GM15510 (cell line): Measurements from ENCODE around the gene MUC20.

Experiments used
- POLR2A ChIP-seq: IDR thresholded peaks from 3 replicates; pipeline ENCODE4 v1.6.1; 2011; ENCODE audit warnings: borderline replicate concordance; ENCODE audit not compliant: insufficient read length; ENCODE audit errors: extremely low read depth

The MUC20 gene

DNA sequence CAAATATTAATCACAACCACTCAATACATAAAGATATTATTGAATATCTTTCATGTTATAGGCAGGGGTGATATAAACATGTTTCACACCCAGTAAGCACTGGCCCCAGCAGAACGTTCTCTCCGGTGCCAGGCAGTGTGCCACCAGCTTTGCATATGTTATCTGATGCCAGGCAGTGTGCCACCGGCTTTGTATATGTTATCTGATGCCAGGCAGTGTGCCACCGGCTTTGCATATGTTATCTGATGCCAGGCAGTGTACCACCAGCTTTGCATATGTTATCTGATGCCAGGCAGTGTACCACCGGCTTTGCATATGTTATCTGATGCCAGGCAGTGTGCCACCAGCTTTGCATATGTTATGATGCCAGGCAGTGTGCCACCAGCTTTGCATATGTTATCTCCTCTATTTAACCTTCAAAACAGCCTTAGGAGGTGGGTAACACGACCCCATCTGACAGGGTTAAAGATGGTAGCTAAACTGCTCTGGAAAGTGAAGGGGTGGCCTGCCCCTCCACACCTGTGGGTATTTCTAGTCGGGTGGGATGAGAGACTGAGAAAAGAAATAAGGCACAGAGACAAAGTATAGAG is 6.9 kb downstream of the MUC20 start:
- no peak for TF ChIP-seq POLR2A

DNA sequence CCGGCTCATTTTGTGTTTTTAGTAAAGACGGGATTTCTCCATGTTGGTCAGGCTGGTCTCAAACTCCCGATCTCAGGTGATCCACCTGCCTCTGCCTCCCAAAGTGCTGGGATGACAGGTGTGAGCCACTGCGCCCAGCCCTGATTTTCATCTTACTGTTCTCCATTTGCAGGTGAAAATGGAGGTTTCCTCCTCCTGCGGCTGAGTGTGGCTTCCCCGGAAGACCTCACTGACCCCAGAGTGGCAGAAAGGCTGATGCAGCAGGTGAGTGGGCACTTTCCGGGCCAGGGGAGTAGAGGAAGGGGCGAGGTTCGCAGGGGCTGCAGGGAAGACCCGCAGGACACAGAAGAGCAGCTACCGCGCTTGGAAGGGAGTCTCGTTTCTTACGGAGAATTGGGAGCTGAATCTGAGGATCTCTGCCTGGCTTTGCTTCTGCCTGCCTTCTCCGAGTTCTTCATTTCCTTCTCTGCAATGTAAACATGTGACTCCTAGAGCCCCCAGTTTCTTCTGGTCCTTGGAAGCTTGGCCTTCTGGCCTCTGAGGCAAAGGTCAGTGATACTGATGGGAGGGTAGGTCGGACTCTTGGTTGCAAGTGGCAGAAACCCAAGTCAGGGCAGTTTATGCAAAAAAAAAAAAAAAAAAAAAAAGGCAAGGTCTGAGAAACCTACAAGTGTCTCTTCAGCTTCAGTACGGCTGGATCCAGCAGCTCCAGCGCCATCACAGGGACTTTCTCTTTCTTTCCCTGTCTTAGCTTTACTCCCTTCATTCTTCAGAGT is 8.9 kb downstream of the MUC20 start:
- TF ChIP-seq POLR2A, result no peak

DNA sequence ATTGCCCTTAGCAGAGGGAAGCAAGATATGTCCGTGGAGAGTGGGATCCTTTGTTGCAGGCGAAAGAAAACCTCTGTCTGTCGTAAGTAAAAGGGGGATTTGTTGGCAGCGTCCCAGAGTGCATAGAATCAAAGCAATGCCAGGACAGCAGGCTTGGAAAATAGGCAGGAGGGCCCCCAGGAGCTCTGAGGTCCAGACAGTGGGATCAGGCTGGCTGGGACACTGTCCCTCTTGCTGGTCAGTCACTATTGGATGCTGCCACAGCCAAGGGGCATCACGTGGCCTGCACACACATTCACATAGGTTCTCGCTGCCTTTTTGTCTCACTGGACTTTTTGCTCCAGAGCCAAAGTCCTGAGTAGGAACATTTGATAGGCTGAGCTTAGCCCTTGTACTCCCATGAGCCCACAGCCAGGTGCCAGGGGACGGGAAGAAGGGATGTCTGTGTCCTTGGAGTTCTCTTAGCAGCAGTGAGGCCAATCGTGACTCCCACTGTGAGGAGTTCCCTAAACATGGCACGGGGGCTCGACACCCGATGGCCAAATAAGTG is 10.7 kb downstream of the MUC20 start:
- TF ChIP-seq POLR2A, result no peak

DNA sequence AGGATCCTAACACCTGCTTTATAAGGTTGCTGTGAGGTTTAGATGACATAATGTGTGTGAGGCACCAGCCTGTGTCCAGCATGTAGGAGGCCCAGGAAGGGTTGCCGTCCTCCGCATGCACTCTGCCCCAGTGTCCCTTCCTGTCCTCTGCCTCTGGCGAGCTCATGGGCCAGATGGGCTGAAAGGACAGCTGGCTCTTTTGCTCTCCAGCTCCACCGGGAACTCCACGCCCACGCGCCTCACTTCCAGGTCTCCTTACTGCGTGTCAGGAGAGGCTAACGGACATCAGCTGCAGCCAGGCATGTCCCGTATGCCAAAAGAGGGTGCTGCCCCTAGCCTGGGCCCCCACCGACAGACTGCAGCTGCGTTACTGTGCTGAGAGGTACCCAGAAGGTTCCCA is 12.2 kb downstream of the MUC20 start:
- no peak for TF ChIP-seq POLR2A

DNA sequence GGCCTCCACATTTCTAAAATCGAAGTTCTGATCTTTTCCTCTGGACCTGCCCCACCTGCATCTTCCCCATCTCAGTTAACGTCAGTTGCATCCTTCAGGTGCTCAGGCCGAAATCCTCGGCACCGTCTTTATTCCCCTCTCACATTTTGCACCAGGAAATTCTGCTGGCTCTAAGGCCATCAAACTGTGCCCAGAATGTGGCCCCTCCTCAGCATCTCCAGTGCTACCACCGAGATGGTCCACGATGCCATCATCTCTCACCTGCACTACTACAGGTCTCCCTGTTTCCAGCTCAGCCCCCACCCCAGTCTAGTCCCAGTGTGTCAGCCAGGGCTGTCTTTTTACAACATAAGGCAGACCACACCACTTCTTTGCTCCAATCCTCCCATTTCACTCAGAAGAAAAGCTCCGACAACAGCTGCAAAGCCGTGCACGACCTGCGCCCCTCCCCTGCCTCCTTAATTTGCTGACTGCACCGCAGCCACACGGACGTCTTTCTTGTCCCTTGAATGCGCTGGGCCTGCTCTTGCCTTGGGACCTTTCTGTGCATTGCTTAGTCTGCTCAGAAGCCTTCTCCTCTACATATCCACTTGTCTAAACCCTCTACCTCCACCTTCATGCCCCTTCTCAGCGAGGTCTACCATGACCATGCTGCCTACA is 14.4 kb downstream of the MUC20 start:
- no peak for TF ChIP-seq POLR2A

DNA sequence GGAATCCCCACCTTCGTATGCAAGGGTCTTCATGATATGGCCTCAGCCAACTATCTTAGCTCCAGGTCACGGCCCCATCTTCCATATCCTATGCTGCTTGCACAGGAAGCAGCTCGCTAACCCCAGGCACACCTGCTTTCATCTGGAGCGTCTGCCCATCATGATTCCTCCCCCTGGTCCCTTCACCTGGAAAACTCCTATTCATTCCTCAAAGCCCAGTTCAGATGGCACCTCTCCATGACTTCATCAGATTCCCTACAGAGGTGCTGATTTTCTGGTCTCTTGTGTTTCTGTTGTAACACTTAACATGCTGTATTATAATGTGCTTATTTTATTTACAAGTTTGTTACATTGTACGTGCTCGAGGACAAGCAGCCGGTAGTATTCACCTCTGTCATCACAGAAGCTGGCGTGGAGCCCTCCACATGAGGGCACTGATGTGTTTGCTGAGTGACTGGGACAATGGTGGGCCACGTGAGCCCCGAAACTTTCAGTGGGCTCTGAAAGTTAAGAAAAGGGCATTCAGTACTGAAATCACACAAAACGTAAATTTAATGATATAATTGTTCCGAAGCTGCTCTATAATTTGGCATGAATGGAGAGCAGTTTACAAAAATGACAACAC is 16.2 kb downstream of the MUC20 start:
- TF ChIP-seq POLR2A, result no peak

DNA sequence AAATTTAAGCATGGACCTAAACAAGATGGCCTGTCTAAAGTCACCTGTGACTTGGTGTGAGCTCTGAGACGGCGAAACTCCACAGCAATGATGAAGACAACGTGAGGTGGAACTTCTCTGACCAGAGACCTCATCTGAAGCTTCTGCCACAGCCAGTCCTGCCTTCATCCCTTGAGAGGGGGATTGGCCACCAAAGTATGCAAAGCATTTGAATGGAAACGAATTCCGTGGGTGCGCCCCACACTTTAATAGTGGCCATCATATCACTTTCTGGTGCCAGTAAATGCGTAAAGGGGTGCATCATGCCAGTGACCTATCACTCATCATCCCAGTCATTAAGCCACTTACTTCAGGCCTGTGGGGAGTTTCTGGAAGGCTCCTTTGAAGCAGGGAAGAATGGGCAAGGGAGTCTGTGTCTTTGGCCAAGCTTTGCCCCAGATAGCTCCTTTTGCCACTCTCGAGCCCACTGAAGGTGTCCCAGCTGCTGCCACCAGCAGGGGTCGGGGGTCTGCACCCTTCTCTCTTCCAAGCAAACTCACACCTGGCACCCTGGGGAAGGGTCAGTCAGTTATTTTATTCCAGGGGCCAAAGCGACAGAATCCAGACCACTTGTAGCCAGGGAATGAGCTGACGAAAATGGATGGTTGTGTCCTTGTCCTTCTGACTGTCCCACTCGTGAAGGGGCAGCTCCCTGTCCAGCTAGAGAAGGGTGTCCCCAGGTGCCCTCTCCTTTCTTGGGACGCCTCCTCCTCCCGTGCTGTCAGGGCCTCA is 17.7 kb downstream of the MUC20 start:
- TF ChIP-seq POLR2A, result no peak

DNA sequence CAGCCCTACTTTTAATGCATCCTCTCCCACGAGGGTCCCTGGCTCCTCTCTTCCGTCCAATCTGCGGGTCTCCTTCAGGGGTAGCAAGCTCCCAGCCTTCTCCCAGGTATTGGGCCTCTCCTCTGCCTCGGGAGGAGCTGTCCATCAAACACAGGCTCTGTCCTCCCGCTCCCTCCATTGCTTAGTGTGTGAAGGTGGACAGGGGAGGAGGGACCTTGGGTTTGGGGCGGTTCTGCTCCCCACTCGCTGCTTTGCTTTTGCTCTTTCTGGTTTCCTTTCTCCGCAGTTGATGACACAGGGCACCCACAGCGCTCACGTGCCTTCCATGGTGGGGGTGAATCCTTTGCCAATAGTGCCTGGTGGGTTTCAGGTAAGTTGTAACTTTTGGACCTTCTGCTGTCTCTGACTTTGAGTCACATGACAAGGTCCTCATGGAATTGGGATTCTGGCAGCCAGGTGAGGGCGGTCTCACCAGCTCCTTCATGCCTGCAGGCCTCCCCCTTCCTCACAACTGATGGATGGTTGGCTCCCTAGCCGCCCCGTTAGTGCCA is 18.9 kb downstream of the MUC20 start:
- no peak for TF ChIP-seq POLR2A

DNA sequence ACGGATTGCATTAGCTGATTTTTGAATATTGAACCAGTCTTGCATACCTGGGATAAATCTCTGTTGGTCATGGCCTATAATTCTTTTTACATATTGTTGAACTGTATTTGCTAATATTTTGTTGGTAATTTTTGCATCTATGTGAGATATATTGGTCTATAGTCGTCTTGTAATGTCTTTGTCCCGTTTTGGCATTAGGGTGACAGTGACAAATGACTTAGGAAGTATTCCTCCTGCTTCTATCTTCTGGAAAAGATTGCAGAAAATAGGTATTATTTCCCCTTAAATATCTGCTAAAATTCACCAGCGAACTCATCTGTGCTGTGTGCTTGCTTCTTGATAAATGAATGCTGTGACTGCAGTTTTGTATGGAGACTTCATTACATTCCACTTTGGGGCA is 23.7 kb downstream of the MUC20 start:
- TF ChIP-seq POLR2A, result no peak

DNA sequence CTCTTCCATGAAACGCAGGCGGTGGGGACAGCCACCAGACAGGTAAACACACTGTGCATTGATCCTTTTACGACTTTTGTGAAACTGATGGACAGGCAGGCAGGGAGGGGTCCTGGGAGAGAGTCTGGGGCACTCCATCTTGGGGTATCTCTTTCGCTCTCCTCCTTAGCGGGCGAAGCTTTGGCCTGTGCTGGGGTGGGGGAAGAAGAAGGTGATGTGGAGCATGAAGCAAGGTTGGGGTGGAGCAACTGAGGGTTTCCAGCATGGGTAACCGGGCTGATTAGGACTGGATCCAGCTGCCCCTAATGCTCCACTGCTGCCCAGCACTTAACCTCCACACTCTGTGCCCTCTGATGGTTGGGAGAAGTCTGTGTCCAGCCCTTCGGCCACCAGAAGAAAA is 25.6 kb downstream of the MUC20 start:
- no peak for TF ChIP-seq POLR2A

DNA sequence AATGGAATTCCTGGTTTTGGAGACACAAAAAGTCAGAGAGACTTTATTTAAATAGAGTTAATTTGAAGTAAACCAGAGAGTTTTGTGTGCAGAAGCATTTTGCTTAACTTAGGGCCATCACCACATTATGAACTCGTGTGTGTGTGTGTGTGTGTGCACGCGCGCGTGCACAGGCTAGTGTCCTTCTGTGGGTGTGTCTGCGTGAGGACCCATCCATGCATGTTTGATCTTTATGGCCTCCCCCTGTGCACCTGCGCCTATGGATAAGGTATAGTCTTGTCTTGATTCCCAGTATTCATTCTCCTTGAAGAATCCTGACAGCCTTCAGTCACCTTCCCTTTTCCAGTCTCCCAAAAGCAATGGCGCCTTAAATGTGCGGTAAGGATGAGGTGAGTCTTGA is 26.0 kb downstream of the MUC20 start:
- no peak for TF ChIP-seq POLR2A

DNA sequence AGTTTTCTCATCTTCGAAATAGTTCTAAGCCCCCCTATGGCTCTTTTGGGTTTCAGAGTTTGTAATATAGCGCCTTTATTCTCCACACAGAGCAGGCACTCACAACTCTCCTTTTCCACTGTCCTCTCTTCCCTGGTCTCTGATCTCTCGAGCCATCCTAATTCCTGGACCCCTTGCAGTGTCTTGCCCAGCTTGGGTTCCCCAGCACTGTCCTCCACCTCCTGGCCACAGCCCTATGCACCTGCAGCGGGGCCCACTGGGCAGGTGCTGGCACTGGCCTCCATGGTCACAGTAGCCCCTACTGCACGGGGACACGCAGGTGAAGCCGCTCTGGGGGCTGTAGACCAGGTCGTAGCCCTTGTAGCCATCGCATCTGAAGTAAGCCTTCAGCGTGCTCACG is 27.9 kb downstream of the MUC20 start:
- TF ChIP-seq POLR2A, result no peak

DNA sequence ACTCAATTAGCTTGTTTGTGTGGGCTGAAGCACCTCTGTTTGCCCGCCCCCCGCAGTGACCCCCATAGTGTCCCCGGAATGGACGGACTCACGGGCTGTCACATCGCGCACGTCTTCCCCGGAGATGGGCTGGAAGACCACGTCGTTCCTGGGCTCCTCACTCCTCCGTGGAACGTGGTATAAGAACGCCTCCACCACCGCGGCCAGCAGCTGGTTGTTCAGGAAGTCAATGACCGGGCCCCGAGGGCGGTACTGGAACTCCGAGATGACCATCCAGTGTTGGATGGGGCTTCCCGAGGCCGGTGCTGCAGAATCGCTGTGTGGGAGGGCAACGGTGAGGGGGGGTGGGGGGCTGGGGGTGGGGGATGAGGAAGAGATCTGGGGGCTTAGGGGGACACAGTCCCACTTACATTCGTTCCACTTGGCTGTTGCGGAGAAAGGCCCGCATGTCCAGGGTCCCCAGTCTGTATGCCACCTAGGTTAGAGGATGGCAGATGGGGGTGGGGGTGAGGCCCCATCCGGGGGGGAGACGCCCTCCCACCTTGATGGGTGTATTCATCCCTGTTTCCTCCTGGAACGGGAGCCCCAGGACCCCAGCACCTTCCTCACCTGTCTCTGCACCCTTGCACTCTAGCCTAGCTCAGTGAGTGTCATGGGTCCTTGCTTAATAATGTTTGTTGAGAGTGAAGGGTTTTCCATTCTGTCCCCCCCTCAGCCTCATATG is 30.2 kb downstream of the MUC20 start:
- TF ChIP-seq POLR2A, result no peak

DNA sequence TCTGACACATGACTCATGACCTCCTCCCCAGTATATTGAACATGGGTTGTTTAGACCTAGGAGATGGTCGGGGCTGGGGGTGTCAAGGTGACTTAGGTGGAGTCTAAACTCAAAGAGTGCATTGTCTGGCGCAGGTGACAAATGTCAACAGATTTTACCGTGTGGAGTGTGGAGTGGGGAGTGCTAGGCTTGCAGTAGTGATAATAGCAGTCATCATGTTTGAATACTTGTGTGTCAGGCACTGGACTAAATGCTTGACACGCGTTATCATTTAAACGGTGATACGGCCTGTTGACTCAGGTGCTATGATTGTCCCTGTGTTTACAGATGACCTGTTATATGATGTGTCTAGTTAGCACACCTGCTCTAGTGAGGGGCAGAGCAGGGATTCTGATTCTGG is 30.8 kb downstream of the MUC20 start:
- TF ChIP-seq POLR2A, result no peak

DNA sequence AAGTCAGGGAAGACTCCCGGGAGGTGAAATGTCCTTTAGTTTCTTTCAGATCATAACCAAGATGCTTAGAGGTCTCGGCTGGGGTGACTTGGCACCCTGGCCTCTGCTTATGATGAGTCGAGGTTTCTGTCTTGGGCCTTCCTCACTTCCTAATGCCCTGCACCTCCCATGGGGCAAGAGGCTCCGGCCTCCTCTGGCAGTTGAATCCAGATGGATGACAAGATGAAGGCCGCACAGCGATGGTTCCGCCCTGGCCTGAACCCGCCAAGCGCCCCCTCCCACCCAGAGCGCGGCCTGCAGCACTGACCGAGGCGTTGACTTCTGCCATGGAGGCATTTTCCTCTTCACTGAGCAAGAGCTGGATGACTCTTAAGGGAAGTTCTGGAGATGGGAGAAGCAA is 31.3 kb downstream of the MUC20 start:
- TF ChIP-seq POLR2A, result no peak
